Measurements from ENCODE around the gene TEX264.

The TEX264 gene

GRCh38 chr3:51702156-51702555, 31.1 kb downstream of the TEX264 start:
- ChIA-PET CTCF (interaction anchor here (1.9 kb wide), 1 partner anchor 17 kb away, joined by 6 read pairs; no protein-coding TSS in a partner anchor), POLR2A (no interaction called here)
- no peaks in the 10 kb centered on the region for H3K9me3 ChIP-seq (ENCODE audit: control extremely low read depth in 1 of 5, control insufficient read depth in 4 of 5, insufficient read depth in 2 of 5, low read depth in 1 of 5, low read length in 4 of 5)
- DNase-seq: no peak
- WGBS (ENCODE audit: insufficient coverage): 100% methylated on average over 1 of the region's 2 CpGs
- peaks cover 3 to 75% (median 44%) of the 10 kb centered on the region in 4 experiments for H3K36me3 ChIP-seq (ENCODE audit: control insufficient read depth in 4 of 4, insufficient read depth in 4 of 4, low read length in 3 of 4)
- H3K4me3 ChIP-seq (ENCODE audit: control insufficient read depth in 1 of 7, extremely low read depth in 1 of 7, insufficient read depth in 4 of 7, low read depth in 2 of 7, low read length in 6 of 7): no peak overlapping the region
- H3K27ac ChIP-seq (ENCODE audit: insufficient read depth in 1 of 2, low read depth in 1 of 2, low read length in 2 of 2, poor library complexity in 1 of 2, severe bottlenecking in 2 of 2): no peak overlapping the region
- H3K4me1 ChIP-seq (ENCODE audit: control extremely low read depth in 1 of 4, control insufficient read depth in 4 of 4, insufficient read depth in 4 of 4, low read length in 3 of 4): peaks cover 0 to 3% (median 2%) of the 10 kb centered on the region in 4 experiments
- H3K27me3 ChIP-seq (replicated peaks in 2 of 5; ENCODE audit: control insufficient read depth in 4 of 5, insufficient read depth in 5 of 5, low read length in 4 of 5): no peaks in the 10 kb centered on the region

GRCh38 chr3:51703068-51703760, 32.2 kb downstream of the TEX264 start:
- Histone ChIP-seq H3K27ac (ENCODE audit: insufficient read depth in 1 of 2, low read depth in 1 of 2, low read length in 2 of 2, poor library complexity in 1 of 2, severe bottlenecking in 2 of 2) (no peak overlapping the region), H3K4me3 (ENCODE audit: control insufficient read depth in 1 of 7, extremely low read depth in 1 of 7, insufficient read depth in 4 of 7, low read depth in 2 of 7, low read length in 6 of 7) (no peak overlapping the region), H3K36me3 (ENCODE audit: control insufficient read depth in 4 of 4, insufficient read depth in 4 of 4, low read length in 3 of 4) (peaks cover 3 to 67% (median 35%) of the 10 kb centered on the region in 4 experiments), H3K4me1 (ENCODE audit: control extremely low read depth in 1 of 4, control insufficient read depth in 4 of 4, insufficient read depth in 4 of 4, low read length in 3 of 4) (peaks cover 0 to 11% (median 6%) of the 10 kb centered on the region in 4 experiments), H3K27me3 (replicated peaks in 2 of 5; ENCODE audit: control insufficient read depth in 4 of 5, insufficient read depth in 5 of 5, low read length in 4 of 5) (peaks cover 0 to 10% (median 7%) of the 10 kb centered on the region in 5 experiments), H3K9me3 (ENCODE audit: control extremely low read depth in 1 of 5, control insufficient read depth in 4 of 5, insufficient read depth in 2 of 5, low read depth in 1 of 5, low read length in 4 of 5) (no peaks in the 10 kb centered on the region)
- no peak for DNase-seq
- 94% methylated on average over 3 of the region's 6 CpGs for WGBS (ENCODE audit: insufficient coverage)
- CTCF ChIA-PET: interaction anchor here (0.8 to 1.9 kb wide), 4 partner anchors 16 to 36 kb away, joined by 3 to 6 read pairs (median 4); no protein-coding TSS in a partner anchor
- POLR2A ChIA-PET: no interaction called here

- CTCF ChIA-PET: interaction anchor here (0.8 to 1.9 kb wide), 4 partner anchors 15 to 23 kb away, joined by 3 to 6 read pairs (median 4); no protein-coding TSS in a partner anchor
- Histone ChIP-seq H3K4me3 (ENCODE audit: control insufficient read depth in 1 of 7, extremely low read depth in 1 of 7, insufficient read depth in 4 of 7, low read depth in 2 of 7, low read length in 6 of 7) (no peak overlapping the region), H3K4me1 (ENCODE audit: control extremely low read depth in 1 of 4, control insufficient read depth in 4 of 4, insufficient read depth in 4 of 4, low read length in 3 of 4) (peaks cover 0 to 11% (median 6%) of the 10 kb centered on the region in 4 experiments), H3K9me3 (ENCODE audit: control extremely low read depth in 1 of 5, control insufficient read depth in 4 of 5, insufficient read depth in 2 of 5, low read depth in 1 of 5, low read length in 4 of 5) (no peaks in the 10 kb centered on the region), H3K27me3 (replicated peaks in 2 of 5; ENCODE audit: control insufficient read depth in 4 of 5, insufficient read depth in 5 of 5, low read length in 4 of 5) (peaks cover 0 to 17% (median 7%) of the 10 kb centered on the region in 5 experiments), H3K36me3 (ENCODE audit: control insufficient read depth in 4 of 4, insufficient read depth in 4 of 4, low read length in 3 of 4) (peaks cover 3 to 59% (median 29%) of the 10 kb centered on the region in 4 experiments), H3K27ac (ENCODE audit: insufficient read depth in 1 of 2, low read depth in 1 of 2, low read length in 2 of 2, poor library complexity in 1 of 2, severe bottlenecking in 2 of 2) (no peak overlapping the region)
- WGBS (ENCODE audit: insufficient coverage): 96% methylated on average over 12 of the region's 12 CpGs
- no peak for DNase-seq
- POLR2A ChIA-PET: no interaction called here
Measured at GRCh38 chr3:51703761-51704510, 32.9 kb downstream of the TEX264 start.

GRCh38 chr3:51704511-51704950, 33.5 kb downstream of the TEX264 start:
- H3K36me3 ChIP-seq (ENCODE audit: control insufficient read depth in 4 of 4, insufficient read depth in 4 of 4, low read length in 3 of 4): peaks cover 3 to 53% (median 25%) of the 10 kb centered on the region in 4 experiments
- no peaks in the 10 kb centered on the region for H3K9me3 ChIP-seq (ENCODE audit: control extremely low read depth in 1 of 5, control insufficient read depth in 4 of 5, insufficient read depth in 2 of 5, low read depth in 1 of 5, low read length in 4 of 5)
- H3K4me3 ChIP-seq (ENCODE audit: control insufficient read depth in 1 of 7, extremely low read depth in 1 of 7, insufficient read depth in 4 of 7, low read depth in 2 of 7, low read length in 6 of 7): no peak overlapping the region
- DNase-seq: no peak
- ChIA-PET CTCF (interaction anchor here (1.2 to 1.6 kb wide), 2 partner anchors 15 to 23 kb away, joined by 4 to 5 read pairs; no protein-coding TSS in a partner anchor), POLR2A (no interaction called here)
- H3K27me3 ChIP-seq (replicated peaks in 2 of 5; ENCODE audit: control insufficient read depth in 4 of 5, insufficient read depth in 5 of 5, low read length in 4 of 5): peaks cover 0 to 19% (median 7%) of the 10 kb centered on the region in 5 experiments
- no peak overlapping the region for H3K27ac ChIP-seq (ENCODE audit: insufficient read depth in 1 of 2, low read depth in 1 of 2, low read length in 2 of 2, poor library complexity in 1 of 2, severe bottlenecking in 2 of 2)
- WGBS (ENCODE audit: insufficient coverage): 96% methylated on average over 4 of the region's 4 CpGs
- peaks cover 0 to 11% (median 6%) of the 10 kb centered on the region in 4 experiments for H3K4me1 ChIP-seq (ENCODE audit: control extremely low read depth in 1 of 4, control insufficient read depth in 4 of 4, insufficient read depth in 4 of 4, low read length in 3 of 4)

- Histone ChIP-seq H3K36me3 (ENCODE audit: control insufficient read depth in 4 of 4, insufficient read depth in 4 of 4, low read length in 3 of 4) (peaks cover 3 to 44% (median 16%) of the 10 kb centered on the region in 4 experiments), H3K9me3 (ENCODE audit: control extremely low read depth in 1 of 5, control insufficient read depth in 4 of 5, insufficient read depth in 2 of 5, low read depth in 1 of 5, low read length in 4 of 5) (no peaks in the 10 kb centered on the region), H3K27me3 (replicated peaks in 2 of 5; ENCODE audit: control insufficient read depth in 4 of 5, insufficient read depth in 5 of 5, low read length in 4 of 5) (peaks cover 0 to 19% (median 7%) of the 10 kb centered on the region in 5 experiments), H3K4me1 (ENCODE audit: control extremely low read depth in 1 of 4, control insufficient read depth in 4 of 4, insufficient read depth in 4 of 4, low read length in 3 of 4) (peaks cover 0 to 11% (median 6%) of the 10 kb centered on the region in 4 experiments), H3K27ac (ENCODE audit: insufficient read depth in 1 of 2, low read depth in 1 of 2, low read length in 2 of 2, poor library complexity in 1 of 2, severe bottlenecking in 2 of 2) (no peak overlapping the region), H3K4me3 (ENCODE audit: control insufficient read depth in 1 of 7, extremely low read depth in 1 of 7, insufficient read depth in 4 of 7, low read depth in 2 of 7, low read length in 6 of 7) (no peak overlapping the region)
- DNase-seq: no peak
- ChIA-PET CTCF (interaction anchor here (1.0 to 1.6 kb wide), 4 partner anchors 9 to 24 kb away, joined by 3 to 5 read pairs (median 4); no protein-coding TSS in a partner anchor), POLR2A (no interaction called here)
- 97% methylated on average over 6 of the region's 8 CpGs for WGBS (ENCODE audit: insufficient coverage)
Measured at GRCh38 chr3:51705276-51706020, 34.4 kb downstream of the TEX264 start.

GRCh38 chr3:51706021-51706485, 35.0 kb downstream of the TEX264 start:
- POLR2A ChIA-PET: no interaction called here
- H3K36me3 ChIP-seq (ENCODE audit: control insufficient read depth in 4 of 4, insufficient read depth in 4 of 4, low read length in 3 of 4): peaks cover 3 to 40% (median 12%) of the 10 kb centered on the region in 4 experiments

More at GRCh38 chr3:51706021-51706485, 35.0 kb downstream of the TEX264 start:
- CTCF ChIA-PET: interaction anchor here (1.0 to 1.6 kb wide), 3 partner anchors 9 to 19 kb away, joined by 3 to 5 read pairs (median 5); no protein-coding TSS in a partner anchor
- no peaks in the 10 kb centered on the region for H3K9me3 ChIP-seq (ENCODE audit: control extremely low read depth in 1 of 5, control insufficient read depth in 4 of 5, insufficient read depth in 2 of 5, low read depth in 1 of 5, low read length in 4 of 5)
- no peak overlapping the region for H3K27ac ChIP-seq (ENCODE audit: insufficient read depth in 1 of 2, low read depth in 1 of 2, low read length in 2 of 2, poor library complexity in 1 of 2, severe bottlenecking in 2 of 2)
- H3K4me1 ChIP-seq (ENCODE audit: control extremely low read depth in 1 of 4, control insufficient read depth in 4 of 4, insufficient read depth in 4 of 4, low read length in 3 of 4): peaks cover 0 to 11% (median 6%) of the 10 kb centered on the region in 4 experiments
- no peak for DNase-seq
- H3K27me3 ChIP-seq (replicated peaks in 2 of 5; ENCODE audit: control insufficient read depth in 4 of 5, insufficient read depth in 5 of 5, low read length in 4 of 5): peaks cover 0 to 19% (median 7%) of the 10 kb centered on the region in 5 experiments
- no peak overlapping the region for H3K4me3 ChIP-seq (ENCODE audit: control insufficient read depth in 1 of 7, extremely low read depth in 1 of 7, insufficient read depth in 4 of 7, low read depth in 2 of 7, low read length in 6 of 7)
- 100% methylated on average over 1 of the region's 3 CpGs for WGBS (ENCODE audit: insufficient coverage)

All from common myeloid progenitor, CD34-positive (primary cell).